ENCODE data around the gene SSH3.

The SSH3 gene

GRCh38 chr11:67288452-67289225, 14.7 kb upstream of the SSH3 start:
- no CpG with 5 or more reads among the region's 87 CpGs for WGBS (ENCODE audit: insufficient coverage, insufficient read length)
- no peak overlapping the region for H3K27ac ChIP-seq (ENCODE audit: low read length)
- no peak for DNase-seq (ENCODE audit: low read depth, low spot score)
- peak overlapping the region; percentile 87 for H3K4me3 ChIP-seq (ENCODE audit: low read length)
- H3K9me3 ChIP-seq (ENCODE audit: control insufficient read depth, insufficient read depth, low read length): no peaks in the 10 kb centered on the region
- peaks cover 24% of the 10 kb centered on the region for H3K36me3 ChIP-seq (ENCODE audit: control insufficient read depth, insufficient read depth, low read length)
- H3K27me3 ChIP-seq (ENCODE audit: control insufficient read depth, insufficient read depth, low read length): no peaks in the 10 kb centered on the region
- H3K4me1 ChIP-seq (ENCODE audit: control insufficient read depth, insufficient read depth, low read length): peaks cover 5% of the 10 kb centered on the region; the same call in 1 of the 2 replicates

GRCh38 chr11:67289226-67289650, 14.1 kb upstream of the SSH3 start, which contains the start of gene ANKRD13D:
Gene ANKRD13D, plus strand, starts transcription at chr11:67289303. Its CDS starts 158 bp downstream, at chr11:67289461.
- Histone ChIP-seq H3K27ac (ENCODE audit: low read length) (no peak within 1 kb of the TSS), H3K4me3 (ENCODE audit: low read length) (peak within 1 kb of the TSS; percentile 87), H3K4me1 (ENCODE audit: control insufficient read depth, insufficient read depth, low read length) (peaks cover 5% of the 10 kb centered on the region; the same call in 1 of the 2 replicates), H3K36me3 (ENCODE audit: control insufficient read depth, insufficient read depth, low read length) (peaks cover 19% of the 10 kb centered on the region), H3K9me3 (ENCODE audit: control insufficient read depth, insufficient read depth, low read length) (no peaks in the 10 kb centered on the region), H3K27me3 (ENCODE audit: control insufficient read depth, insufficient read depth, low read length) (no peaks in the 10 kb centered on the region)
- no CpG with 5 or more reads among the region's 56 CpGs for WGBS (ENCODE audit: insufficient coverage, insufficient read length)
- no peak for DNase-seq (ENCODE audit: low read depth, low spot score)

GRCh38 chr11:67289651-67290479, 13.5 kb upstream of the SSH3 start:
- H3K4me1 ChIP-seq (ENCODE audit: control insufficient read depth, insufficient read depth, low read length): peaks cover 5% of the 10 kb centered on the region; the same call in 1 of the 2 replicates
- H3K27me3 ChIP-seq (ENCODE audit: control insufficient read depth, insufficient read depth, low read length): no peaks in the 10 kb centered on the region
- peaks cover 18% of the 10 kb centered on the region for H3K36me3 ChIP-seq (ENCODE audit: control insufficient read depth, insufficient read depth, low read length)
- no CpG with 5 or more reads among the region's 36 CpGs for WGBS (ENCODE audit: insufficient coverage, insufficient read length)
- peak overlapping the region; percentile 66; the same call in 1 of the 2 replicates for H3K4me3 ChIP-seq (ENCODE audit: low read length)
- no peak overlapping the region for H3K27ac ChIP-seq (ENCODE audit: low read length)
- DNase-seq (ENCODE audit: low read depth, low spot score): no peak
- H3K9me3 ChIP-seq (ENCODE audit: control insufficient read depth, insufficient read depth, low read length): no peaks in the 10 kb centered on the region

GRCh38 chr11:67290801-67291200, 12.5 kb upstream of the SSH3 start:
- no CpG with 5 or more reads among the region's 7 CpGs for WGBS (ENCODE audit: insufficient coverage, insufficient read length)
- Histone ChIP-seq H3K4me1 (ENCODE audit: control insufficient read depth, insufficient read depth, low read length) (peaks cover 5% of the 10 kb centered on the region; the same call in 1 of the 2 replicates), H3K27me3 (ENCODE audit: control insufficient read depth, insufficient read depth, low read length) (no peaks in the 10 kb centered on the region), H3K4me3 (ENCODE audit: low read length) (no peak overlapping the region), H3K27ac (ENCODE audit: low read length) (no peak overlapping the region), H3K36me3 (ENCODE audit: control insufficient read depth, insufficient read depth, low read length) (peaks cover 10% of the 10 kb centered on the region), H3K9me3 (ENCODE audit: control insufficient read depth, insufficient read depth, low read length) (no peaks in the 10 kb centered on the region)
- DNase-seq (ENCODE audit: low read depth, low spot score): no peak

GRCh38 chr11:67291481-67292381, 11.6 kb upstream of the SSH3 start:
- H3K27me3 ChIP-seq (ENCODE audit: control insufficient read depth, insufficient read depth, low read length): no peaks in the 10 kb centered on the region
- no peak for DNase-seq (ENCODE audit: low read depth, low spot score)
- H3K27ac ChIP-seq (ENCODE audit: low read length): no peak overlapping the region
- WGBS (ENCODE audit: insufficient coverage, insufficient read length): no CpG with 5 or more reads among the region's 33 CpGs
- H3K36me3 ChIP-seq (ENCODE audit: control insufficient read depth, insufficient read depth, low read length): peaks cover 8% of the 10 kb centered on the region; the same call in 1 of the 2 replicates
- H3K9me3 ChIP-seq (ENCODE audit: control insufficient read depth, insufficient read depth, low read length): no peaks in the 10 kb centered on the region
- H3K4me1 ChIP-seq (ENCODE audit: control insufficient read depth, insufficient read depth, low read length): peaks cover 5% of the 10 kb centered on the region; the same call in 1 of the 2 replicates
- no peak overlapping the region for H3K4me3 ChIP-seq (ENCODE audit: low read length)

- H3K4me1 ChIP-seq (ENCODE audit: control insufficient read depth, insufficient read depth, low read length): peaks cover 5% of the 10 kb centered on the region; the same call in 1 of the 2 replicates
- DNase-seq (ENCODE audit: low read depth, low spot score): no peak
- H3K27ac ChIP-seq (ENCODE audit: low read length): no peak overlapping the region
- no peaks in the 10 kb centered on the region for H3K27me3 ChIP-seq (ENCODE audit: control insufficient read depth, insufficient read depth, low read length)
- no CpG with 5 or more reads among the region's 3 CpGs for WGBS (ENCODE audit: insufficient coverage, insufficient read length)
- H3K4me3 ChIP-seq (ENCODE audit: low read length): no peak overlapping the region
- H3K9me3 ChIP-seq (ENCODE audit: control insufficient read depth, insufficient read depth, low read length): no peaks in the 10 kb centered on the region
- peaks cover 8% of the 10 kb centered on the region; the same call in 1 of the 2 replicates for H3K36me3 ChIP-seq (ENCODE audit: control insufficient read depth, insufficient read depth, low read length)
These were observed 10.7 kb upstream of the SSH3 start for GRCh38 chr11:67292671-67293070.

- no peak overlapping the region for H3K27ac ChIP-seq (ENCODE audit: low read length)
- H3K36me3 ChIP-seq (ENCODE audit: control insufficient read depth, insufficient read depth, low read length): peaks cover 8% of the 10 kb centered on the region; the same call in 1 of the 2 replicates
- H3K4me3 ChIP-seq (ENCODE audit: low read length): no peak overlapping the region
- peaks cover under 1% of the 10 kb centered on the region; the same call in 1 of the 2 replicates for H3K4me1 ChIP-seq (ENCODE audit: control insufficient read depth, insufficient read depth, low read length)
- H3K27me3 ChIP-seq (ENCODE audit: control insufficient read depth, insufficient read depth, low read length): no peaks in the 10 kb centered on the region
- WGBS (ENCODE audit: insufficient coverage, insufficient read length): no CpG with 5 or more reads among the region's 3 CpGs
- DNase-seq (ENCODE audit: low read depth, low spot score): no peak
- H3K9me3 ChIP-seq (ENCODE audit: control insufficient read depth, insufficient read depth, low read length): no peaks in the 10 kb centered on the region
These were observed 10.2 kb upstream of the SSH3 start for GRCh38 chr11:67293090-67293489.

- H3K27me3 ChIP-seq (ENCODE audit: control insufficient read depth, insufficient read depth, low read length): no peaks in the 10 kb centered on the region
- H3K4me3 ChIP-seq (ENCODE audit: low read length): no peak overlapping the region
- H3K4me1 ChIP-seq (ENCODE audit: control insufficient read depth, insufficient read depth, low read length): no peaks in the 10 kb centered on the region
- peaks cover 8% of the 10 kb centered on the region for H3K36me3 ChIP-seq (ENCODE audit: control insufficient read depth, insufficient read depth, low read length)
- no peak for DNase-seq (ENCODE audit: low read depth, low spot score)
- no peaks in the 10 kb centered on the region for H3K9me3 ChIP-seq (ENCODE audit: control insufficient read depth, insufficient read depth, low read length)
- no peak overlapping the region for H3K27ac ChIP-seq (ENCODE audit: low read length)
- WGBS (ENCODE audit: insufficient coverage, insufficient read length): 100% methylated on average over 1 of the region's 1 CpG
These were observed 7.5 kb upstream of the SSH3 start for GRCh38 chr11:67295846-67296245.

- WGBS (ENCODE audit: insufficient coverage, insufficient read length): no CpG with 5 or more reads among the region's 7 CpGs
- Histone ChIP-seq H3K27me3 (ENCODE audit: control insufficient read depth, insufficient read depth, low read length) (no peaks in the 10 kb centered on the region), H3K36me3 (ENCODE audit: control insufficient read depth, insufficient read depth, low read length) (peaks cover 5% of the 10 kb centered on the region), H3K9me3 (ENCODE audit: control insufficient read depth, insufficient read depth, low read length) (no peaks in the 10 kb centered on the region), H3K4me1 (ENCODE audit: control insufficient read depth, insufficient read depth, low read length) (peaks cover 3% of the 10 kb centered on the region; the same call in 1 of the 2 replicates), H3K27ac (ENCODE audit: low read length) (no peak overlapping the region), H3K4me3 (ENCODE audit: low read length) (no peak overlapping the region)
- no peak for DNase-seq (ENCODE audit: low read depth, low spot score)
These were observed 4.5 kb upstream of the SSH3 start for GRCh38 chr11:67298786-67299185.
